NCI-H1105 treated with DMSO at 0.1 percent for 48 hours (cell line): Measurements from ENCODE around the gene CSNK2A1.
"Not testable (repeated sequence)": the region's sequence is repeated elsewhere in the genome, so short reads cannot be mapped to it uniquely, and the experiment has no call there.

Source experiments
- DNase-seq: peaks from one replicate; lab custom pipeline; 2025; lab: John Stamatoyannopoulos, UW

Gene CSNK2A1

DNA sequence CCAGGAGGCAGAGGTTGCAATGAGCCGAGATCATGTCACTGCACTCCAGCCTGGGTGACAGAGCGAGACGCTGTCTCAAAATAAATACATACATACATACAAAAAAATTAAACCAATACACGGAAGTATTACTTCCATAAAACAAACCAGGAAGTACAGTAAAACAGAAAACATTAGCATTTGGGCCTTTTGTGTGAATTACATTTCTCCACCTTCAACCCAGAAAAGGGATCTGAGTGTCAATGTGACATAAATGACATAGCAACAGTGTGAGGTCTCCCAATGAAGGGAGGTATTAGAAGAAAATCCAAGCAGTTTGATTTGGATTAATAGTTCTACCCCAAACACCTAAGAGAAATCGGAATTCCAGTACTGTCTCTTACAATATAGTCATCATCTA lies 10.1 kb downstream of the CSNK2A1 start:
- no peak for DNase-seq

DNA sequence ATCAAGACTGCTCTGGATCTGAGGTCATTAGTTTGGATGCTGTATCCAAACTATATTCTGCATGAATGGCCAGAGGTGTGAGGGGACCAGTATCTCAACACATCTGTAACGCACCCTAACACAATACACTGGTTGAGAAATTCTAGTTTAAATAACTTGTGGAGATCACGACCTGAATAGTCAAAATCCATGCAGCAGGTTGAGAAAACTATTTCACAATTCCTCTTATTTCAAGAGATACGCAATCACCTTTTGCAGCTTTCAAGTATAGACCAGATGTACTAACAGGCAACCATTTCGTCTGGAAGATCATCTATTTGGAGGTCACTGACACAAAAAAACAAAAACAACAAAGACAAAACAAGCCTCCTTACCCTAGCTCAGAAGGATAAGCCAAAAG lies 11.1 kb downstream of the CSNK2A1 start:
- DNase-seq, result no peak

DNA sequence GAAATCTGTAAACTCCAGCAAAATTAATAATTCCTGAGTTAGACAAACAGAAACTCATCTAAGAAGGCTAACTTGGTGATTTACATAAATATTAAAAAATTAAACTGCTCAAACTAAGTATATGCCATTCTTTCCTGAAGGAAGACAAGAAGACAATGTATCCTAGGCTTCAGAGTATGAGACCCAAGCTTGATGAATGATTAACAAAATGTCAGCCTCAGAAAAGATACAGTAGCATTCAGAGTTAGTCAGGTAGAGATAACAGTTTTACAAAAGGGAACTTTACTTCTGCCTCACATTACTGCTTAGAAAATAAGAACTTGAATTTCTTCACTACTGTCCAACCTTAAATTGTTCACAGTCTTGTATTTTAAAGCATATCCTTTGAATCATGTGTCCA lies 12.0 kb downstream of the CSNK2A1 start:
- no peak for DNase-seq

DNA sequence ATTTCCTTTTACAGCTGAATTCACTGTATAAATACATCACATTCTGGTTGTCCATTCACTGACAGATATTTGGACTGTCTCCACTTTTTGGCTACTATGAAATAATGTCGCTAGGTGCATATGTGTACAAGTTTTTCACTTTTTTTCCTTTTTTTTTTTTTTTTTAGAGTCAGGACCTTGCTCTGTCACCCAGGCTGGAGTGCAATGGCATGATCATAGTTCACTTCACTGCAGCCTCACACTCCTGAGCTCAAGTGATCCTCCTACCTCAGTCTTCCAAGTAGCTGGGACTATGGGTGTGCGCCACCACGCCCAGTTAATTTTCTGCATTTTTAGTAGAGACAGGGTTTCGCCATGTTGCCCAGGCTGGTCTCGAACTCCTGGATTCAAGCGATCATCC lies 13.3 kb downstream of the CSNK2A1 start:
- no peak for DNase-seq

DNA sequence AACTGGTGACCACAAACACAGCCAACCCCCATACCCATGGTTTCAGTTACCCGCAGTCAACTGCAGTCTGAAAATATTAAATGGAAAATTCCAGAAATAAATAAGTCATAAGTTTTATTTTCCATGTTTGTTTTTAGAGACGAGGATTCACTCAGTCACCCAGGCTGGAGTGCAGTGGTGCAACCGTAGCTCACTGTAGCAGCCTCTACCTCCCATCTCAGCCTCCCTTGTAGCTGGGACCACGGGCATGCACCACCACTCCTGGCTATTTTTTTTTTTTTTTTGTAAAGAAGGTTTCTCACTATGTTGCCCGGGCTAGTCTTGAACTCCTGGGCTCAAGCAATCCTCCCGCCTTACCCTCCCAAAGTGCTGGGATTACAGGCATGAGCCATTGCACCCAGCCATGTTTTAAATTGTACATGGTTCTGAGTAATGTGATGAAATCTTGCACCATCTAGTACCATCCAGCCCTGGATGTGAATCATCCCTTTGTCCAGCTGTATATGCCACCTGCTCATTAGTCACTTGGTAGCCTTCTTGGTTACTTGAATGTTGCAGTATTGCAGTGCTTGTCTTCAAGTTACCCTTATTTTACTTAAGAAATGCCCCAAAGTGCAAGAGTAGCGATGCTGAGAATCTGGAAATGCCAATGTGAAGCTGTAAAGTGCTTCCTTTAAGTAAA lies 14.5 kb downstream of the CSNK2A1 start:
- DNase-seq, result no peak

DNA sequence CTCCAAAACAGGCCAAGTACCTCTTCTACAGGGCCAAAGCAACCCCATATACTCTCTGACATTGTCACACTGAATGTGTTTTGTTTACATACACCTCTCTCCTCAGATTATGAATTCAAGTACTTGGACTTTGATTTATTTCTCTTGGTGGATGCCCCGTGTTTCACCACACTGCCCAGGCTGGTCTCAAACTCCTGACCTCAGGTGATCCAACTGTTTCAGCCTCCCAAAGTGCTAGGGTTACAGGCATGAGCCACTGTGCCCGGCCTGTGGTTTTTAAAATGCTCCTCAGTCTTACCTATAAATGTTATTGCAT lies 16.1 kb downstream of the CSNK2A1 start:
- no peak for DNase-seq

DNA sequence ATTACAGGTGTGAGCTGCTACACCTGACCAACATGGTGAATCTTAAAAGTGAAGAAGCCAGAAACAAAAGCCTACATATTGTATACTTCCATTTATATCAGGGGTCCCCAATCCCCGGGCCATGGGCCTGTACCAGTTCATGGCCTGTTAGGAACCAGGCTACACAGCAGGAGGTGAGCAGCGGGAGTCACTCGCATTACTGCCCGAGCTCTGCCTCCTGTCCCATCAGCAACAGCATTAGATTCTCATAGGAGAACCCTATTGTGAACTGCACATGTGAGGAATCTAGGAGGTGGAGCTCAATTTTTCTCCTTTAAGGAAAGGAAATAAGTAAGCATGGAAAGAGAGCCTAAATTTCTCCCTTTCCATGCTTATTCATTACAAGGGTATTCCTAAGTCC lies 21.7 kb downstream of the CSNK2A1 start:
- no peak for DNase-seq

DNA sequence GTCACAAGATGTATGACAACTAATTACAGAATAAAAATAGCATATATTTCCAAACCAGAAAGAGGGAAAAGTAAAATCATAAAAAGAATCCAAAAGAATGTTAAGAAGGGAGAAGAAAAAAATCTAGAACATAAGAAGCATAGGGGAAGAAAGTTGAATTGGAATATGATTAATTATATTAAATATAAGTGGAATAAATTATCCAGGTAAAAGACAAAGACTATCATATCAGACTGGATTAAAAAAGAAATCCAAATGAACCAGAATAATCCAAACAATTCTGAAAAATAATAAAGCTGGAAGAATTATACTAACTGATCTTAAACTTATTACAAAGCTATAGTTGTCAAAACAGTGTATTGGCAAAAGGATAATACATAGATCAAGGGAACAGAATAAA lies 23.6 kb downstream of the CSNK2A1 start:
- DNase-seq, result no peak

DNA sequence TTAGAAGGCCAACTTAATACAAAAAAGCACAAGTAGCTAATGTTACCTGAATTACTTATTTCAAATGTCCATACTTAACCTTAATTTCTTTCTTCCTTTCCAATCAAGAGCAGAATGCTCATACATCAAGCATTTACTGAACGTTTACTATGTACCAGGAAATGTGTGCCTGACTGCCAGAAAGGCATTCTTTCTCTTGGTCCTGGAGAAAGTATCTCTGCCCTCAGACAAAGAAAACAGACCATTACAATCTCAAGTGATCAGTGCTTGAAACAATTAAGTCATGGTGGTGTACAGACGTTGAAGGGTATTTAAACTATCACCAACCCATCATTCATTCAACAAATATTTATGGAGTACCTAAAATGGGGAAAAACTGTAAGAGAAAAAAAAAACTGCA lies 26.4 kb downstream of the CSNK2A1 start:
- no peak for DNase-seq

DNA sequence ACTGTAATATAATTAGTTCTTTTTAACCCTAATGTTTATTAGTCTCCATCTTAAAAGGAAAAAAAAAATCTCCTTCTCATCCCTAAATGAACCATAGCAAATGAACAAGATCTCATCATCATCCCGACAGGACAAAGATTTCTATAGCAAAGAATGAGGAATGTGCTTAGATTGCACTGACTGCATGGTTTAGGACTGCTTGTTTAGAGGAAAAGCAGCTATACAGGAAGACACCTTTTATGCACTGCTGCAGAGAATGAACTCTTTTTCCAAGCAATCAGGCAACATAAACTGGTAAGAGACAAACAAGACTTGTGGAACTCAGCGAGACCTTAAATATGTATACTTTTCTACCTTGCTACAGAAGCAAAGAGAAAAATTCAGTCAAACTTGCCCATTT lies 26.8 kb downstream of the CSNK2A1 start:
- no peak for DNase-seq

DNA sequence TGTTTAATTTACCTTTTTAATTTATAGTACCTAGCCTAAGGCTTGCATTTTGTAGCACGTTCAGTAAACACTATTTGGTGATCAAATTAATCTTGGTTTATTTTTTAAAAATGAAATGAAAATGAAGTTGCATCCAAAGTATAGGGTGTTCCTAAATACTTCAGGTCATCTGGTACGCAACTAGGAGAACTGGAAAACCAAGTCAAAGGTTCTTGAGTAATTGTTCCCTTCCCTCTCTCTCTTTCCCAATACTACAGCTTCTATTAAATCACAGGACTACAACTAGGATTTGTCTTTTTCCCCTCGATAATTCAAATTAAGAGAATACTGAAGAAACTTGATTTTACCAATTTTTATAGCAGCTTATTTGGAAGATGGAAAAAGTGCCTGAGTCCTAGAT lies 27.9 kb downstream of the CSNK2A1 start:
- DNase-seq, result no peak

DNA sequence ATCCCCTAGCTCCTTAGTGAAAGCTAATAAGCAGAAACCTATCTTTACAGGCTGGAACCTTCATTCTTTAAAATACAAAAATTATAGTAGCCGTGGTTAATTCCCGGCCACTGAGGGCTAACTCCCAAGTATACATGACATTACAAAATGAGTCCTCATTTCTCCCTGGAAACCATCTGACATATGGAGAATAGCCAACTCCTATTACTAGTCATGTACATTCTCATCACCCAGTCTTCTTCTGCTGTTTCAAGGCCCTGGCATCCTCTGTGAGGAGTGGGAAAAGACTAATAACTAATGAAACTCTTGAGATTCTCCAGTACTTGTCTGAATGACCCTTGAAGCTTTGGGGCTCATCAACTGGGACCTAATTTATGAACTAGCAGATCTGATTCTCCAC lies 30.2 kb downstream of the CSNK2A1 start:
- DNase-seq, result no peak

DNA sequence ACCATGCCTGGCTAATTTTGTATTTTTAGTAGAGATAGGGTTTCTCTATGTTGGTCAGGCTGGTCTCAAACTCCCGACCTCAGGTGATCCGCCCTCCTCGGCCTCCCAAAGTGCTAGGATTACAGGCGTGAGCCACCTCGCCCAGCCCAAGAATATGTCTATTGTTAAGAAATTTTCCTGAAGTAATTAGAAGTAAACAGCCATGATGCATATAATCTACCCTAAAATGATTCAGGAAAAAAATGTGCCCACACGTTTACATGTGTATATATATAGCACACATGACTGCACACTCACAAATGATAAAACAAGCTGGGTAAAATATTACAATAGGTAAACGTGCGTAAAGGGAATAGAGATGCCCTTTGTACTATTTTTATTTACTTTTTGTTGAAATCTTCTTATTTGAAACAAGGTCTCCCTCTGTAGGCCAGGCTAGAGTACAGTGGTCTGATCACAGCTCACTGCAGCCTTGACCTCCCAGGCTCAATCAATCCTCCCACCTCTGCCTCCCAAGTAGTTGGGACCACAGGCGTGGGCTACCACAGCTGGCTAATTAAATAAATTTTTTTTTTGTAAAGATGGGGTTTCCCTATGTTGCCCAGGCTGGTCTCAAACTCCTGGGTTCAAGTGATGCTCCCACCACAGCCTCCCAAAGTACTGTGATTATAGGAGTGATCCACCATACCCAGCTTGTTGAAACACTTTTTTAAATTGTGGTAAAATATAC lies 33.1 kb downstream of the CSNK2A1 start:
- not testable (repeated sequence) for DNase-seq

DNA sequence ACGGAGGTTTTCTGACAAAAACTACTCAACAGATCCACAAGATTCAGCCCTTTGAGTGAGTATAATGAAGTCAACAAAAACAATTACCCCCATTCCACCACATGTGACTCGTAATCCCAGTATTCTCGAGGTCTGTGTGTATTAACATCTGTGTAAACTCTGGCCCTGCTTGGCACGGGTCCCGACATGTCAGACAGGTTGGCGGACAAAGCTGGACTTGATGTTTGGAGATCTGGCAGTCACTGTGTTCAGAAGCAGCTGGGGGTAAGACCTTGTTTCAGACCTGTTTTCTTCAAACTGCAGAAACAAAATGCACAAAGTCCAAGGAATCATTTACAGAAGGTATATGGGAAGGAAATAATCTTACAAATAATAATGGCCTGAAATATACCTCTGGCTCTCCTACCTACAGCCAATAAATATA lies 35.2 kb downstream of the CSNK2A1 start:
- DNase-seq, result not testable (repeated sequence)

DNA sequence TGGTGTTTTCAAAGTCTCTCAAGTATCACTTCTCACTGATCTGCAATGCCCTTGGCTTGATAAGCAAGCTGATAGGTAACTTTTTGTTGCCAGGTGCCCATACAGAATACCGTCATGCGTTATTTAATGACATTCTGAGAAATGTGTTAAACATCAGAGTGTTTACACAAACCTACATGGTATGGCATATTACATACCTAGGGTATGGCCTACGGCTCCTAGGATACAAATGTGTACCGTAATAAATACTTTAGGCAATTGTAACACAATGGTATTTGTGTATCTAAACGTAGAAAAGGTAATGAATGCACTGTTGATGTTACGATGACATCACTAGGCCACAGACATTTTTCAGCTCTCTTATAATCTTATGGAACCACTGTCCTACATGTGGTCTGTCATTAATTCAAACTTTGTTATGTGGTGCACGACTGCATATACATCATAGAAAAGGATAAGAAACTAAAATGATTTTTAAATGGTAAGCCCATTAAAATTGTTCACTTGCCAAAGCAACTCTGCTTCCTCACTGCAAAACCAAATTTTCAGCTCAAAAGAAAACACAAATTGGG lies 35.7 kb downstream of the CSNK2A1 start:
- no peak for DNase-seq

DNA sequence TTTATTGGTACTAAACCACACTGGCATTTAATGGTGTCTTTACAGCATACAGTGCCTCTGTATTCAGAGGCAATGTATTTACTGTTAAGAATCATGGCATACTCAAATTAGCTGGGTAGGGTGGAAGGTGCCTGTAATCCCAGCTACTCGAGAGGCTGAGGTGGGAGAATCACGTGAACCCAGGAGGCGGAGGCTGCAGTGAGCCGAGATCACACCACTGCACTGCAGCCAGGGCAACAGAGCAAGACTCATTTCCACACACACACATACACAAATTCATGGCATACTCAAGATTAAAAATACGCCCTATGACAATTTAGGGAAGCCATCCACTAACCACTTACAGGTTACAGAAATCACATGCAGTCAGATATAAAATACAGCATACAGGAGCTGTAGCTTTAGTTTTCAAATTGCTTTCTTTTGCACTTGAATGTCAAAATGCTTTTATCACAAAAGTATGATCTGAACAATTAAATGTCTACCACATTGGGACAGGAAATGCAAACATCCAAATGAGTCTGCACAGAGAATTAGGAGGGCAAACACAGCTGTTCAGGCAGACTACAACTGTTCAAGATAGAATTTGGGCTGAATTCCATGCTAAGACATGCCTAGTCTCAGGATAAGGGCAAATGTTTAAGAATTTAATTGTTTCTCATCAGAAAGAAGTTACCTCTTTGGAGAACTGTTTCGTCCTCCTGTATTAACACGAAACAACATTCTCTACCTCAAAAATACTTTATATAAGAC lies 36.4 kb downstream of the CSNK2A1 start:
- DNase-seq, result no peak

DNA sequence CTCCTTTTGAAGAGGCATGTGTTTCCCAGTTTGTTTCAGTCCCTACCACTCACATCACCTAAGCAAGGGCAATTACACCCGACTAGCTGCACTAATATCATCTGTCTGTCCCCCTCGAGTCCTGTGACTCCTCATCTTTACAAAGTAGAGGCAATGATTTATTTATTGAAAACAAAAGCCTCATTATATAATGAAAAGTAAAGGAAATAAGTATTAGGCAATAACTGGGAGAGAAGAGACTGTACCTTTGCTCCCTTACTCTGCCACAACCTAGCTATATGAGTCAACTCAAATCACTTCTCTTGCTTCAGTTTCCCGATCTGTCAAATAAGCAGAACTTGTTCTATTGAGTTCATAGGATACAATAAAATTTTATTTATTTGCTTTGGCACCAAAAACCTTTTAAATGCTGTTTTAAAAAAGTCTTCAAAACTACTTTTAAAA lies 38.9 kb downstream of the CSNK2A1 start:
- no peak for DNase-seq

DNA sequence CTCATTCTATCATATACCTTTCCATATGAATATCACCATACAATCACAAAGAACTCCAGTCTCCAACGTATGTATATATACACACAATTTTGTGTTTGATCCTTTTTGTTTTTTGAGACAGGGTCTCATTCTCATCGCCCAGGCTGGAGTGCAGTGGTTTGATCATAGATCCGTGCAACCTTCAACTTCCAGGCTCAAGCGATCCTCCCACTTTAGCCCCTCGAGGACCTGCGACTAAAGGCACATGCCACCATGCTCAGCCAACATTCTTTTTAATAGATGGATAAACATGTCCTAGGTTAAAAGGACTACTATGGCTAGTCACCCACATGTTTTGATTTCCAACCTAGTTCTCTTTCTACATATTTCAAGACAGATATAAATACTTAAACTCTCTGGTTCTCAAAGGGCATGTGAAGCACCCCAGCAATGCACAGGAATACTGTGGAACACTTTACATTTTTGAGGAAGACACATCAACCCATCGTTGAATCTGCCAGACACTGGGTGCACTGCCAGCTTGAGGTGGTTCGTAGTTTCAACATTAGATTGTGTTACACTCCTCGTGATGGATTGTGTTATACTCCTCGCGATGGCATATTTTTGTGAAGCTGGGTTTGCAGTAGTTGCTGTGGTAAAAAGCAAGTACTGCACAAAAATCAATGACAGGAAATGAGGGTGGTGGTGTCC lies 40.4 kb downstream of the CSNK2A1 start:
- no peak for DNase-seq

DNA sequence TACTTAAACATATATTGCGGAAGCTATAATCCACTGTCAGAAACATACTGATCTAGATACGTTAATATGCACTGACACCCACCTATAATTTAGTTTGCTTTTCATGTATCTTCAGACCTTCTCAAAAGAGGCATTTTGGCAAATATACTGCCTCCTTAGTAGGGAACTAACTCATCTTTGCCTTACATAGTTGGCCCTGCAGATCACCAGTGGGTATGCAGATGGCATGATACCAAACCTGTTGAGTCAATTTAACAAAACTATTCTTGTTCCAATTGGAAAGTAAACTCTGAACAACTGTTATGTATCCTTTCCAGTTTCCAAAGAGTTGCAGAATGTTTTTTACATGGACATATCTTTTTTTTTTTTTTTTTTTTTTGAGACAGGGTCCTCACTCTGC lies 45.6 kb downstream of the CSNK2A1 start:
- no peak for DNase-seq

DNA sequence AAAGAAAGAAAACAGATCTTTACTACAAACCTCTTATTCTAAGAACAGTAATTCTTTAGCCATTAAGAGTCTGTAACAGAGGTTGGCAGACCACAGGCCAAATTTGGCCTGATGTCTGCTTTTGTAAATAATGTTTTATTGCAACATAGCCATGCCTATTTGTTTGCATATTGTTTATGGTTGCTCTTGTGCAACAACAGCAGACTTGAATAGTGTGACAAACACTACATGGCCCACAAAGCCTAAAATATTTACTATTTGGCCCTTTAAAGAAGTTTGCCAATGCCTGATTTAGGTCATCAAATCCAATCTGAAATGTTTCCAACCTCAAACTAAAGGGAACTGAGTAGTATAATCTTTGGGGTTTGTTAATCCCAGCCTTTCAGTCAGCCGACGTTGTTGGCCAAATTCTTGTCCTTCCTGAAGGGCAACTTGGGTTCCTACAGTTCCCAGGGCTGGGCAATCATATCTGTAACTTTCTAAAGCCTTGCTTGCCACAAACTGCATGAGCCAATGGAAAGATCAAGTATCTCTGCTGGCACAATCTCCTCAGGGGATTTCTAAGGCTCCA lies 47.4 kb downstream of the CSNK2A1 start:
- no peak for DNase-seq

DNA sequence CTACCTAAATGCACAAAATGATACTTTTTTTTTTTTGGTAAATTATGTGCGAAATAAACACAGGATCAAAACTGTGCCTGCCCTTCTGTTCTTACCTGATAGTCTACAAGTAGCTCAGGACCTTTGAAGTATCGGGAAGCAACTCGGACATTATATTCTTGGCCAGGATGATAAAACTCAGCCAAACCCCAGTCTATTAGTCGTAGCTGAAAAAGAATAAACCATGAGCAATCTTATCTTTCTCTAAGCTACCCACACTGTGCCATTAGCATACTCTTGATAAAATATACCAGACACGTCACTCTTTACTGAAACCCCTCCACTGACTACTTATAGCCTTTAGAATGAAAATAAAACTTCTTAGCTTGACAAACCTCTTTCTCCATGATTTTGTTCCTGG lies 51.4 kb downstream of the CSNK2A1 start:
- no peak for DNase-seq

DNA sequence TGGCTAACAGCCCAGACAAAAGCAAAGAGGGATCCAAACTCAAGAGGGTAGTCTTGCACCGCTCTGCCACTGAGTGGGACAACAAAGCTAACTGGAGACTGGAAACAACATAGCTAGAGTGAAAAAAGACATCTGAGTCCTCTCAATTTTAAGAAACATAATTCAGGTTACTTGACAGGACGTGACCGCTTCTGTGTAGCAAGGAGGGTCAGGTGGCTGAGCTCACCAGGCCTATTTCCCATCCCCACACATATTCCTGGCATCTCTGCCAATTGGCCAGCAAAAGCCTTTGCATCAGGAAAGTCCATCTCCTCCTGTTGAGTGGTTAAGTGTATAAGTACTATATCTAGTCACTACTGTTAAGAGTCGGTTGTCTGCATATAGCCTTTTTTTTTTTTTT lies 55.9 kb downstream of the CSNK2A1 start:
- no peak for DNase-seq
